ENCODE measurements around the gene ORM2. TPM values are rescaled to one million over a fixed set of nuclear protein-coding genes. Genes with fewer than 3 reads are reported as not detected.

ORM2 gene
- total RNA-seq, 1 donor from 2014 or later, result not detected

DNA sequence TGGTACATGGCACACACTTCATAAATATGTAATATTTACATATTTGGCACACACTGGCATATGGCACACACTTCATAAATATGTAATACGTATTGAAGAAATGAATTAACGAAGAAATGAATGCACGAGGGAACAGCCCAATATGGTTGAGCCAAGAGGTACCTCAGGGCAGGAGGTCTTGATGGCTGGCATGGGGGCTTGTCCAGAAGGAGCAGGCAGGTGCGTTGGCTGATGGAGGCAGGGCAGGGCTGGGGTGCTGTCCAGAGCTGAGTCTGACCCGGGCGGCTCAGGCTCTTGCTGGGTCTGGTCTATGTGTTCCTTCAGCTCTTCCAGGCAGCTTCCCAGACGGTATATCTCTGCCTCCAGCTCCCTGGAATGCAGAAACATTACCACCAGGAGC is 31.9 kb downstream of the ORM2 start:
- no peaks in the 10 kb centered on the region for H3K27me3 Mint-ChIP-seq (ENCODE audit: low read depth)
- H3K36me3 Mint-ChIP-seq (ENCODE audit: low read depth), result peaks cover 8% of the 10 kb centered on the region
- DNase-seq (ENCODE audit: low read depth, low spot score), result no peak
- H3K4me1 Mint-ChIP-seq, result no peaks in the 10 kb centered on the region
- no peak overlapping the region for H3K4me3 Mint-ChIP-seq
- TF ChIP-seq, protein P1, sequence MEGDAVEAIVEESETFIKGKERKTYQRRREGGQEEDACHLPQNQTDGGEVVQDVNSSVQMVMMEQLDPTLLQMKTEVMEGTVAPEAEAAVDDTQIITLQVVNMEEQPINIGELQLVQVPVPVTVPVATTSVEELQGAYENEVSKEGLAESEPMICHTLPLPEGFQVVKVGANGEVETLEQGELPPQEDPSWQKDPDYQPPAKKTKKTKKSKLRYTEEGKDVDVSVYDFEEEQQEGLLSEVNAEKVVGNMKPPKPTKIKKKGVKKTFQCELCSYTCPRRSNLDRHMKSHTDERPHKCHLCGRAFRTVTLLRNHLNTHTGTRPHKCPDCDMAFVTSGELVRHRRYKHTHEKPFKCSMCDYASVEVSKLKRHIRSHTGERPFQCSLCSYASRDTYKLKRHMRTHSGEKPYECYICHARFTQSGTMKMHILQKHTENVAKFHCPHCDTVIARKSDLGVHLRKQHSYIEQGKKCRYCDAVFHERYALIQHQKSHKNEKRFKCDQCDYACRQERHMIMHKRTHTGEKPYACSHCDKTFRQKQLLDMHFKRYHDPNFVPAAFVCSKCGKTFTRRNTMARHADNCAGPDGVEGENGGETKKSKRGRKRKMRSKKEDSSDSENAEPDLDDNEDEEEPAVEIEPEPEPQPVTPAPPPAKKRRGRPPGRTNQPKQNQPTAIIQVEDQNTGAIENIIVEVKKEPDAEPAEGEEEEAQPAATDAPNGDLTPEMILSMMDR (conservative IDR thresholded peaks at IDR 0.05), result no peak
- H3K9me3 Mint-ChIP-seq, result no peaks in the 10 kb centered on the region
- H3K27ac Mint-ChIP-seq (ENCODE audit: unreplicated experiment), result no peak overlapping the region

DNA sequence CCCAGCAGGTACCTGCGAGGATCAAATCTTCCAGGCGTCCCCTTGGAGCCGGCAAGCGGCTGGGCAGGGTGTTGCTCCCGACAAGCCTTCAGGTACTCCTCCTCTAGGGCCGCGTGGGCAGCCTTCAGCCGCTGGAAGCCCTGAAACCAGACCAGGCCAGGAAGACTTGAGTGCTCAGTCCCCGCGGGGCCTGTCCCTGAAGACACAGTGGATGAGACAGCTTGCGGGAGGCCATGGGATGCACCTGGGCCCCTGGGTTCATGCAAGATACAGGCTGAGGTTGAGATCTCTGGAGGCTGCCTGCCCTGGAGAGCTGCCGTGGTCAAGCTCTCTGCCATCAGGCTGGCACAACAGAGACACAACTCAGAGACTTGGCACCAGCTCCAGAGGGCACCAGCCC is 32.7 kb downstream of the ORM2 start:
- H3K27ac Mint-ChIP-seq (ENCODE audit: unreplicated experiment), result no peak overlapping the region
- DNase-seq (ENCODE audit: low read depth, low spot score), result no peak
- H3K4me3 Mint-ChIP-seq, result no peak overlapping the region
- peaks cover 7% of the 10 kb centered on the region for H3K36me3 Mint-ChIP-seq (ENCODE audit: low read depth)
- H3K9me3 Mint-ChIP-seq, result no peaks in the 10 kb centered on the region
- TF ChIP-seq, protein P1 (conservative IDR thresholded peaks at IDR 0.05), result no peak
- H3K27me3 Mint-ChIP-seq (ENCODE audit: low read depth), result no peaks in the 10 kb centered on the region
- H3K4me1 Mint-ChIP-seq, result no peaks in the 10 kb centered on the region

DNA sequence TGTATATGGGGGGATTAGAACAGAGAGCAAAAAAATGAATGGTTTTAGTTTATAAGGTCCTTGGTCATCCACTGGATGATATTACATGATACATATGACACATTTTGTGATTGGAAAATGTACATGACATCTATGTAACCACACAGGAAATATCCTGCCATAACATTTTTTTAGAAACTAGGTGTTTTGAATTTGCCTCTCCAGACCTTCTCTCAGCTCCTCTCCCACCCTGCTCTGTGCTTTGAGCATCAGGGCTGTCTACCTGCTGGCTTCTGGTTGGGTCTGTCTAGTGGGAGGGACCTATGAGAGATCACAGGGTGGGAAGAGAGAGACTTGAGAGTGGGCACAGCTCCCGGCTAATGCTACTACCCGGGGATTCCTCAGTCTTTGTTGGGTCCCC is 33.8 kb downstream of the ORM2 start:
- no peaks in the 10 kb centered on the region for H3K27me3 Mint-ChIP-seq (ENCODE audit: low read depth)
- H3K9me3 Mint-ChIP-seq, result no peaks in the 10 kb centered on the region
- H3K4me3 Mint-ChIP-seq, result no peak overlapping the region
- H3K4me1 Mint-ChIP-seq, result no peaks in the 10 kb centered on the region
- H3K36me3 Mint-ChIP-seq (ENCODE audit: low read depth), result peaks cover 4% of the 10 kb centered on the region
- no peak for DNase-seq (ENCODE audit: low read depth, low spot score)
- H3K27ac Mint-ChIP-seq (ENCODE audit: unreplicated experiment), result no peak overlapping the region
- TF ChIP-seq, protein P1 (conservative IDR thresholded peaks at IDR 0.05), result no peak

DNA sequence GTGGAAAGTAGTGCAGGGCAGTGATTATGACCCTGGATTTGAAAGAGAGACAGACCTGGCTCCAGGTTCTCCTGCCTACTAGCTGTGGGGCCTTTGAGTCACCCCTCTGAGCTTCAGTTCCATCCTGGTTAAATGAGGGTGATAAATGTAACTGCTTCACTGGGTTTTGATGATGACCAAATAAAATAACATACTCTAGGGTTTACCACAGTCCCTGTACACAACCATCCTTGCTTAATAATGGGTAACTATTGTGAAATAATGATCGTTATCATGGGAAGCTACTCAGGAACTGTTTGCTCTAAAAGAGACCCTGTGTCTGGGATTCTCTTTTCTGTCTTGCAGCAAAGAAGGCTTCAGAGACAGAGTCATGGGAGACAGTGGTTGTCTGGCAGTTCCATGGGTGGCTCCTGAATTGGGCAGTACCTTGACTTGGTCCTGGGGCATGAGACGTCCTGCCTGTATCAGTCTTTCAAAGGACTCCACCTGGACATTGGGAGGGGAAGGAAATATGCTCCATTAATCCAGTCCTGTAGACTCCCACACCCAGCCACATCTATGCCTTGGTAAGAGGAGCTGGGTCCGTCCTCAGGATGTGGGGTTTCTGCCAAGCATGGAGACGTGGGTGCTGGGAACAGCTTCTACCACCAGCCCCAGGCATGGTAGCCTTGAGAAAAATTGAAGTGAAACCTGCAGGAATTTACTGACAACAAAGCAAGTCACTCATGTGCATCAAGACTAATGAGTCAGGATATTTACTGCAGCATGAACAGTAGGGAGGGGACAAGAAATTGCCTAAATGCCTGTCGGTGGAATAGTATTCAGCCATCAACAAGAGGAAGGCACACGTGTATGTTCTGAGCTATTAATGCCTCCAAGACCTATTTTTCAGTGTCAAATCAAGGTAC is 34.7 kb downstream of the ORM2 start:
- Mint-ChIP-seq H3K27ac (ENCODE audit: unreplicated experiment) (no peak overlapping the region), H3K4me1 (peaks cover under 1% of the 10 kb centered on the region), H3K9me3 (no peaks in the 10 kb centered on the region), H3K27me3 (ENCODE audit: low read depth) (no peaks in the 10 kb centered on the region), H3K36me3 (ENCODE audit: low read depth) (peaks cover 5% of the 10 kb centered on the region), H3K4me3 (no peak overlapping the region)
- no peak for DNase-seq (ENCODE audit: low read depth, low spot score)
- TF ChIP-seq, protein P1 (conservative IDR thresholded peaks at IDR 0.05), result no peak

DNA sequence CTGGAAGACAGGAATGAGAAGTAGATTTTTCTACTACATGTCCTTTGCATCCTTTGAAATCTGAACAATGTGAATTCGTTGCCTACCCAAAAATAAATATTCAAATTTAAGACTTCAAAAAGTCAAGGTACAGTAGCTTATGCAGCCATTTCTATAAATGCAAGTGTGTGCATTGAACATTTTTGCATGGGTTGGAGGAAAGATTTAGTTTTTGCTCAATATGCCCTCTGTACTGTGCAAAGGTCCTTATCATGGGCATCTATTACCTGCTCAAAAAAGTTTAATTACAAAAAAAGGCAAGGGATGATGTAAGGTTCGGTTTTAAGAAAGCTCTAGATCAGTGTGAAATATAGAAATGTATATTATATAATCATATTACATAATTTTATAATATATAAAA is 35.5 kb downstream of the ORM2 start:
- Mint-ChIP-seq H3K9me3 (peaks cover 4% of the 10 kb centered on the region), H3K27ac (ENCODE audit: unreplicated experiment) (no peak overlapping the region), H3K36me3 (ENCODE audit: low read depth) (peaks cover 10% of the 10 kb centered on the region), H3K4me3 (no peak overlapping the region), H3K4me1 (peaks cover 8% of the 10 kb centered on the region), H3K27me3 (ENCODE audit: low read depth) (no peaks in the 10 kb centered on the region)
- no peak for DNase-seq (ENCODE audit: low read depth, low spot score)
- TF ChIP-seq, protein P1 (conservative IDR thresholded peaks at IDR 0.05), result no peak
